ENCODE results near the gene TMEM163.

The TMEM163 gene

GRCh38 chr2:134603966-134604365 is 114.8 kb downstream of the TMEM163 start:
- in situ Hi-C loops (cut with HindIII; ENCODE audit: low sequenced_read_pairs) = no loop called here
- DNase-seq (ENCODE audit: low read depth, low spot score) = no peak
- no peak for TF ChIP-seq CTCF (IDR thresholded peaks at IDR 0.05; ENCODE audit: low read depth, low read length)
- no peak overlapping the region for H3K4me3 ChIP-seq (ENCODE audit: low read depth, low read length)

GRCh38 chr2:134602666-134603065 is 116.1 kb downstream of the TMEM163 start:
- in situ Hi-C loops (cut with HindIII; ENCODE audit: low sequenced_read_pairs) = no loop called here
- H3K4me3 ChIP-seq (ENCODE audit: low read depth, low read length) = no peak overlapping the region
- no peak for TF ChIP-seq CTCF (IDR thresholded peaks at IDR 0.05; ENCODE audit: low read depth, low read length)
- no peak for DNase-seq (ENCODE audit: low read depth, low spot score)

GRCh38 chr2:134601264-134601663 is 117.5 kb downstream of the TMEM163 start:
- no peak overlapping the region for H3K4me3 ChIP-seq (ENCODE audit: low read depth, low read length)
- in situ Hi-C loops (cut with HindIII; ENCODE audit: low sequenced_read_pairs) = no loop called here
- no peak for TF ChIP-seq CTCF (IDR thresholded peaks at IDR 0.05; ENCODE audit: low read depth, low read length)
- no peak for DNase-seq (ENCODE audit: low read depth, low spot score)

- in situ Hi-C loops (cut with HindIII; ENCODE audit: low sequenced_read_pairs) = no loop called here
- TF ChIP-seq CTCF (IDR thresholded peaks at IDR 0.05; ENCODE audit: low read depth, low read length) = no peak
- DNase-seq (ENCODE audit: low read depth, low spot score) = no peak
- no peak overlapping the region for H3K4me3 ChIP-seq (ENCODE audit: low read depth, low read length)
Observed at GRCh38 chr2:134600208-134600607, 118.6 kb downstream of the TMEM163 start.

- no peak for TF ChIP-seq CTCF (IDR thresholded peaks at IDR 0.05; ENCODE audit: low read depth, low read length)
- in situ Hi-C loops (cut with HindIII; ENCODE audit: low sequenced_read_pairs) = no loop called here
- no peak for DNase-seq (ENCODE audit: low read depth, low spot score)
- no peak overlapping the region for H3K4me3 ChIP-seq (ENCODE audit: low read depth, low read length)
Observed at GRCh38 chr2:134599236-134599635, 119.6 kb downstream of the TMEM163 start.

- H3K4me3 ChIP-seq (ENCODE audit: low read depth, low read length) = no peak overlapping the region
- in situ Hi-C loops (cut with HindIII; ENCODE audit: low sequenced_read_pairs) = no loop called here
- TF ChIP-seq CTCF (IDR thresholded peaks at IDR 0.05; ENCODE audit: low read depth, low read length) = no peak
- DNase-seq (ENCODE audit: low read depth, low spot score) = no peak
Observed at GRCh38 chr2:134594399-134594798, 124.4 kb downstream of the TMEM163 start.

GRCh38 chr2:134593519-134593918 is 125.3 kb downstream of the TMEM163 start:
- no peak for DNase-seq (ENCODE audit: low read depth, low spot score)
- TF ChIP-seq CTCF (IDR thresholded peaks at IDR 0.05; ENCODE audit: low read depth, low read length) = no peak
- H3K4me3 ChIP-seq (ENCODE audit: low read depth, low read length) = no peak overlapping the region
- in situ Hi-C loops (cut with HindIII; ENCODE audit: low sequenced_read_pairs) = no loop called here
